BJ (cell line): Measurements from ENCODE around the gene DOK3. TPM values are rescaled to one million over a fixed set of nuclear protein-coding genes. Genes with fewer than 3 reads are reported as not detected.

Experiments used
- CTCF ChIA-PET: fragments of 350-600 bp; formaldehyde crosslinking; extraction: SDS; loops from one replicate; lab custom pipeline; 2021; ENCODE audit warnings: antibody characterized with exemption, inconsistent platforms; lab: Yijun Ruan, JAX
- POLR2A ChIA-PET: fragments of 300-600 bp; sonication (Branson Sonifier 250); formaldehyde crosslinking; extraction: SDS; loops from one replicate; lab custom pipeline; 2021; ENCODE audit warnings: antibody characterized with exemption; lab: Charles Lee
- DNase-seq: peaks from one replicate; pipeline ENCODE4 v3.0.0-alpha.2; 2011; ENCODE audit warnings: low read depth
- H3K27me3 ChIP-seq: 2 replicates; pipeline ENCODE4 v1.6.0; 2011; ENCODE audit warnings: low read length; ENCODE audit not compliant: control insufficient read depth, insufficient read depth
- H3K36me3 ChIP-seq: 2 replicates; pipeline ENCODE4 v1.5.1; 2011; ENCODE audit warnings: low read length; ENCODE audit not compliant: control insufficient read depth, insufficient read depth
- H3K4me3 ChIP-seq: 2 replicates; pipeline ENCODE4 v1.5.1; 2011; ENCODE audit warnings: low read depth, mild to moderate bottlenecking, control low read depth, low read length
- CTCF ChIP-seq: IDR thresholded peaks from 2 replicates; pipeline ENCODE4 v1.5.1; 2011; ENCODE audit warnings: low read depth, mild to moderate bottlenecking, control low read depth, inconsistent platforms, low read length, moderate library complexity; ENCODE audit not compliant: insufficient read depth
- polyA plus RNA-seq: library from polyadenylated mRNA; depleted of rRNA; stranded (reverse); fragments of >200 nt; gene quantifications from 2 replicates; pipeline ENCODE4 v1.2.3, GENCODE V29; 2011

DOK3 gene
- polyA plus RNA-seq, 1 experiment = 1.2 TPM

GRCh38 chr5:177495243-177496060 is 14.2 kb downstream of the DOK3 start:
- POLR2A ChIA-PET = interaction anchor here (0.5 to 1.9 kb wide), 8 partner anchors 9 to 50 kb away, joined by 3 to 9 read pairs (median 6); no protein-coding TSS in a partner anchor
- TF ChIP-seq CTCF = no peak
- Histone ChIP-seq H3K4me3 (peak overlapping the region; percentile 86), H3K36me3 (peaks cover 42% of the 10 kb centered on the region), H3K27me3 (no peaks in the 10 kb centered on the region)
- no peak for DNase-seq
- CTCF ChIA-PET = interaction anchor here (0.6 to 8.2 kb wide), 12 partner anchors 9 to 129 kb away, joined by 3 to 85 read pairs (median 8); partner anchors contain the start of genes DBN1 and PRR7

- POLR2A ChIA-PET = interaction anchor here (0.5 to 1.9 kb wide), 7 partner anchors 8 to 51 kb away, joined by 3 to 8 read pairs (median 4); no protein-coding TSS in a partner anchor
Observed at GRCh38 chr5:177494346-177495195, 15.1 kb downstream of the DOK3 start.

GRCh38 chr5:177493795-177494345 is 15.8 kb downstream of the DOK3 start:
- no peak for TF ChIP-seq CTCF
- no peak for DNase-seq
- H3K27me3 ChIP-seq = no peaks in the 10 kb centered on the region
- no peak overlapping the region; the same call in 1 of the 2 replicates for H3K4me3 ChIP-seq
- POLR2A ChIA-PET = interaction anchor here (0.5 to 1.1 kb wide), 2 partner anchors 13 to 14 kb away, joined by 4 read pairs; no protein-coding TSS in a partner anchor
- CTCF ChIA-PET = interaction anchor here (2.7 to 8.2 kb wide), 4 partner anchors 8 to 47 kb away, joined by 8 to 85 read pairs (median 52); partner anchors contain the start of gene PRR7
- H3K36me3 ChIP-seq = peaks cover 57% of the 10 kb centered on the region

More at GRCh38 chr5:177494346-177495195, 15.1 kb downstream of the DOK3 start:
- Histone ChIP-seq H3K36me3 (peaks cover 50% of the 10 kb centered on the region), H3K4me3 (peak overlapping the region; percentile 86), H3K27me3 (no peaks in the 10 kb centered on the region)
- DNase-seq = peak; percentile 60
- CTCF ChIA-PET = interaction anchor here (0.8 to 8.2 kb wide), 9 partner anchors 9 to 91 kb away, joined by 3 to 85 read pairs (median 10); partner anchors contain the start of genes DBN1 and PRR7
- peak; percentile 67 for TF ChIP-seq CTCF

- Histone ChIP-seq H3K4me3 (no peak overlapping the region), H3K27me3 (no peaks in the 10 kb centered on the region), H3K36me3 (peaks cover 66% of the 10 kb centered on the region)
- TF ChIP-seq CTCF = no peak
- DNase-seq = no peak
- ChIA-PET POLR2A (interaction anchor here (1.0 kb wide), 1 partner anchor 11 kb away, joined by 4 read pairs; no protein-coding TSS in a partner anchor), CTCF (interaction anchor here (0.8 to 8.2 kb wide), 8 partner anchors 7 to 89 kb away, joined by 3 to 85 read pairs (median 4); no protein-coding TSS in a partner anchor)
Observed at GRCh38 chr5:177492841-177493240, 16.8 kb downstream of the DOK3 start.
